CMK (cell line): ENCODE data around the gene PLEKHA6.
A peak's percentile ranks its signal among the peaks of the same experiment; 100 is the strongest.
"Not testable (repeated sequence)": the region's sequence is repeated elsewhere in the genome, so short reads cannot be mapped to it uniquely, and the experiment has no call there.

ENCODE experiments used
- DNase-seq: peaks from one replicate; pipeline ENCODE4 v3.0.0-alpha.2; 2010; ENCODE audit warnings: low read depth

PLEKHA6 gene

DNA sequence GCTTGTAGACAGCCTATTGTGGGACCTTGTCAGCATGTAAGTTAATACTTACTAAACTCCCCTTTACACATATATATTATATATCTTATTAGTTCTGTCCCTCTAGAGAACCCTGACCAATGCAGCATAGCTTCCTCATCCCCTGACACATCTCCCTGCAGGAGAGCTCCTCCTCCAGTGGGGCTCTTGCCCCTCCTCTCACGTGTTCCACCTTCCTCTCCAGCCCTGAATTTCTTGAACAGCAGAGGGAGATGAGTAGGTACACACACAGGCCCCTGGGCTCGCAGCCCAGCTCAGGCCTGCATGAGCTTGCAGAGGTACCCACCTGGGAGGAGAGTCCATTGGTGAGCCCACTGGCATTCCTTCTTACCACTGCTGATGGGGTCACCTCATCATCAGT is 118.7 kb downstream of the PLEKHA6 start:
- DNase-seq: no peak

DNA sequence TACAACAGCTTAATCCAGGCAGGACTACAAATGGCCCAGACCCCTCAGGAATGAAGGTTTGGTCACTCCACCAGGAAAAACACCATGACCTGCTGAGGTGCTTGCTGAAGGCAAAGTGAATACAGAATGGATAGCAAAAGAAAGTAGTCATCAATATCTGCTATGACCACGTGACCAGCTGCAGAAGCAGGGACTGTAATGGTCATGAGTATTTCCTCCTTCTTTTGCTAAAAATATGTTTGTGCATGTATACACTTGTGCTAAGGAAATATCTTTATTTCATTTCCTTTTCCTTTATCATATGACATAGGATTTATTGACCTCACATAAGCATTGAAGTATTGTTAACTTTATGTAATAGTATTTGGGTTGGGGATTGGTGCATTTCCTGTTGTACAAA is 119.5 kb downstream of the PLEKHA6 start:
- no peak for DNase-seq

DNA sequence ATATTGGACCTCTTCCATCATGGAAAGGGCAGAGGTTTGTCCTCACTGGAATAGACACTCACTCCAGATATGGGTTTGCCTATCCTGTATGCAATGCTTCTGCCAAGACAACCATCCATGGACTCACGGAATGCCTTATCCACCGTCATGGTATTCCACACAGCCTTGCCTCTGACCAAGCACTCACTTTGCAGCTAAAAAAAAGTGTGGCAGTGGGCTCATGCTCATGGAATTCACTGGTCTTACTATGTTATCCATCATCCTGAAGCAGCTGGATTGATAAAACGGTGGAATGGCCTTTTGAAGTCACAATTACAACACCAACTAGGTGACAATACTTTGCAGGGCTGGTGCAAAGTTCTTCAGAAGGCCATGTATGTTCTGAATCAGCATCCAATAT is 120.3 kb downstream of the PLEKHA6 start:
- not testable (repeated sequence) for DNase-seq

DNA sequence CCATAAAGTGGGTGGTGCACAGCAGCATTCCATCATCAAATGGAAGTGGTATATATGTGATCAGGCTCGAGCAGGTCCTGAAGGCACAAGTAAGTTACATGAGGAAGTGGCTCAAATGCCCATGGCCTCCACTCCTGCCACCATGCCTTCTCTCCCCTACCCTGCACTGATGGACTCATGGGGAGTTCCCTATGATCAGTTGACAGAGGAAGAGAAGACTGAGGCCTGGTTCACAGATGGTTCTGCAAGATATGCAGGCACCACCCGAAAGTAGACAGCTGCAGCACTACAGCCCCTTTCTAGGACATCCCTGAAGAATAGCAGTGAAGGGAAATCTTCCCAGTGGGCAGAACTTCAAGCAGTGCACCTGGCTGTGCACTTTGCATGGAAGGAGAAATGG is 121.2 kb downstream of the PLEKHA6 start:
- peak; percentile 52 for DNase-seq

DNA sequence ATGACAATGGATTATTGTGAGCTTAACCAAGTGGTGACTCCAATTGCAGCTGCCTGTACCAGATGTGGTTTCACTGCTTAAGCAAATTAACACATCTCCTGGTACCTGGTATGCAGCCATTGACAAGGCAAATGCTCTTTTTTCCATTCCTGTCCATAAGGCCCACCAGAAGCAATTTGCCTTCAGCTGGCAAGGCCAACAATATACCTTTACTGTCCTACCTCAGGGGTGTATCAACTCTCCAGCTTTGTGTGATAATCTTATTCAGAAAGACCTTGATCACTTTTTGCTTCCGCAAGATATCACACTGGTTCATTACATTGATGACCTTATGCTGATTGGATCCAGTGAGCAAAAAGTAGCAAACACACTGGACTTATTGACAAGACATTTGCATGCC is 122.2 kb downstream of the PLEKHA6 start:
- DNase-seq: not testable (repeated sequence)

DNA sequence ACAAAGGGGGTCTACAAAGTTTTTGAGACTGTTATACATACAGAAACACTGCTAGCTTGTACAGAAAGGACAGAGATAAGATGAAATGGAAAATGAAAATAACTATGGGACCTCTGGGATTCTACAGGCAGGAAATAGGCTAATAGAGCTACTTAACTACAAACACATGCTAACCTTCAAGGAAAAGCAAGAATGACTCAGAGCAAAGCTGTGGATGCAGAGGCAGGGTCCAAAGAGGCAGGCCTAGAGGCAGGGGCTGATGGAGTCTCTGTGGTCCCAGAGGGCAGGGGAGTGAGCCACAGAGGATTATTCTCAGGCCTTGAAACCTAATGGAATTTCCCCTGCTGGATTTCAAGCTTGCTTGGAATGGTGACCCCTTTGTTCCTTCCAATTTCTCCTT is 127.2 kb downstream of the PLEKHA6 start:
- no peak for DNase-seq

- no peak for DNase-seq
Measured at GRCh38 chr1:204230211-204230610, 129.5 kb downstream of the PLEKHA6 start.

GRCh38 chr1:204228896-204229295 is 130.8 kb downstream of the PLEKHA6 start:
- DNase-seq: no peak

GRCh38 chr1:204227996-204228785 is 131.5 kb downstream of the PLEKHA6 start:
- DNase-seq: no peak

GRCh38 chr1:204227351-204227750 is 132.4 kb downstream of the PLEKHA6 start:
- DNase-seq: peak; percentile 63

DNA sequence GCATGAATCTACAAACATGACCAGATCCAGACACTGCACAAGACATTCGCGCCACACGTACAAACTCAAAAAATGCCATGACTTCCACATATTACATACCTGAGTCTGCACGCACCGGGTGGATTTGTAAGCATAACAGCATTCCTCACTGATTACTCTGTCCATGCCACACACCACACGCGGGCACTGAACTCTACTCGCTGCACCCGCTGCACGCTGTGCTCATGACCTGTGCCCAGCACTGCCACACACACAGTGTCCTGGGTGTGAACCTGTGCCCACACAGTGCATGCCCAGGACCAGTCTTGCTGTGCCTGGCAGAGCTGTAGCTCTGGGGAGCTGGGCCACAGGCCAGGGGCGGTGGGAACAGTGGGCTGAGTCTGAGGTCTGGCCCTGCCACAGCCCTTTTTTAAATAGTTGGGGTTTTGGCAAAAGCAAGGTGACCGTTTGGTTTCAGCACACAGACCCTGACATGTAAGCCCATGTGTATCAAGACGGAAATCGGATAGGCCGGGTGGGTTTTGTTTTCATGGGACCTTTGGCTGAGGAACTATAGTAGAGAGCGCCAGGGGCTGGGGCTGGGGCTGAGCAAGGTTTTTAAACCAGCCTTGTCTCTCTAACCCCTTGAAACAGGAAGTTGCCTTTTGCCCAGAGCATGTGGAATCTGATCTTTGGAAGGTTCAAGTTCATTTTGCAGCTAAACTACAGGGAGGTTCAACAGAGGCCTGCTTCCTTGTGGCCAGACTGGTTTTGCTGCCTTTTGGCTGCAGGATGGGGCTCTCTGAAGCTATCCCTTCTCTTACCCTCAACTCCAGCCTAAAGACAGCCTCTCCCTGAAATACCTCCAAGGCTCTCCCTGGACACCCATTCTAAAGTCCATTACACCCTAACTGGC is 133.6 kb downstream of the PLEKHA6 start:
- DNase-seq: no peak

- DNase-seq: no peak
Measured at GRCh38 chr1:204224655-204225054, 135.1 kb downstream of the PLEKHA6 start.

DNA sequence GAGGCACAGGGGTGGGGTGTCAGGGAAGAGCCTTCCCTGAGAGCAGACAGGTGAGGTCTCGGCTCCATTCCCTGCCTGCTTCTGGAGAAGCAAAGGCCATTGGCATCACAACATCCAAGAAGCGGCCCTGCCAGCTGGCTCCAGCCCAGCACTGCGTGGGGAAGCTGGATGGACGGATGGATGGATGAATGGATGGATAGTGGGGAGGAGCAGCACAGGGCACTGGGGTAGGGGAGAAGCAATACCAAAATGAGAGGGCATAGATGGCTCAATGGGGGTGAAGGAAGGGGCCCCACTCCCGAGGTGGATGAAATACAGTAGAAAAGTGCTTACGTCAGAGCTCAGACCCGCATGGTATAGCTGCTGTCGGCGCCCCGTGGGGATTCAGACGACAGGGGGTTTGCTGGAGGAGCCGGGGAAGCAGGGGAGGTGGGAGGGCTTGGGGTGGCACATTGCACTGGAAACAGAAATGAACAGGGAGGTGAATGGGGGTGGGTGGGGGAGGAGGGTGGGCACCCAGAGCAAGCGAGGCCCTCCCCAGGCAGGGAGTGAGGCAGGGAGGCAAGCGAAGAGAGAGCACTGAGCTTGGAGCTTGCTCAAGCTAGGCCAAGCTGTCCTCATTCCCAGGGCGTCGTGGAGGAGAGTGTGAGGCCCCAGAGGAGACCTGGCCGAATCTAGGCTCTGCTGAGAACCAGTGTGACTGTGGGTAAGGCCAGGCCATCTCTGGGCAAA is 136.4 kb downstream of the PLEKHA6 start:
- DNase-seq: no peak

- no peak for DNase-seq
Measured at GRCh38 chr1:204222764-204223055, 137.0 kb downstream of the PLEKHA6 start.

- no peak for DNase-seq
Measured at GRCh38 chr1:204222006-204222763, 137.5 kb downstream of the PLEKHA6 start.

DNA sequence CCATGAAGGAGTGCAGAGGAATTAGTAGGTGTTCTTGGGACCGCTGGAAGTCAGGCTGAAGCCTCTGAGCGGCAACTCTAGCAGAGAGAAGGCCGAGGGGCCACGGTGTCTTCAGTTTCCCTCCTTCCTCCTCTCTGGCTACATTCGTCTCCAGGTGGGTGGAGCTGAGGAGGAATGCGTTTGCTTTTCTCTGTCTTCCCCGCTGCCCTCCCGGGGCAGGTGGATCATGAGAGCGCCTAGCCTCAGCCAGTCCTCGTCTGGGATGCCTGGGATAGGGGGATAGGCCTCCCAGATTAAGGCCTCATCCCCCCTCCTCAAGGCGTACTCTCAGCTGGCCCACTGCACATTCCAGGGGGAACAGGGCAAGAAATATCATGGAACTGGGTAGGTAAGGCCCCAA is 138.5 kb downstream of the PLEKHA6 start:
- no peak for DNase-seq

DNA sequence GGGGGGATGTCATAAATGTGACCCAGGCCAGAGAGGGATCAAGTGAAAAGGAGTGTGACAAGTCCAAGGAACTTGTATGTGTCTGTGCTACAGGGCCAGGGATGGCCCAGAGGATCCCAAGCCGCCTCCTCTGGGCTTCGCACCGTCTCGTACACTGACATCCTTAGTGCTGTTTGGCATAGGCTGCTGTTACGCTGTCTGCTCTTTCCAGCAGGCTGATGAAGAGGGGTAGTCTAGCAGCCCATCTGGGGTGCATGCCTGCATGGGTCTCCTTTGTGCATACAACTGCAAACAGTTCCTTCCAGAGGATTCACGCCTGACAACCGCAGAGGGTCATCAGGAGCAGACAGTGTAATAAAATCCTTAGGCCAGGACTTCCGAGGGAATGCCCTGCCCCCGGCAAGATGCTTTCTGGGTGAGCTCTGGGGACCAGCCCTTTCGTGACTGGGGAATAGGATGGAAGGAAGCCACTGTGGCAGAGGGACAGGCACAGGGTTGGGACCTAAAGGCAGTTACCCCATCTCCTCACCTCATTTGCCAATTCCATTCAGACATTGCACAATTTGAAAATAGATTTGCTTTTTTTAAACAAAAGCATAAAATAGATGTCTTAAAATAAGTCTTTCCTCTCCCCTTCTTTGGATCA is 139.6 kb downstream of the PLEKHA6 start:
- no peak for DNase-seq

DNA sequence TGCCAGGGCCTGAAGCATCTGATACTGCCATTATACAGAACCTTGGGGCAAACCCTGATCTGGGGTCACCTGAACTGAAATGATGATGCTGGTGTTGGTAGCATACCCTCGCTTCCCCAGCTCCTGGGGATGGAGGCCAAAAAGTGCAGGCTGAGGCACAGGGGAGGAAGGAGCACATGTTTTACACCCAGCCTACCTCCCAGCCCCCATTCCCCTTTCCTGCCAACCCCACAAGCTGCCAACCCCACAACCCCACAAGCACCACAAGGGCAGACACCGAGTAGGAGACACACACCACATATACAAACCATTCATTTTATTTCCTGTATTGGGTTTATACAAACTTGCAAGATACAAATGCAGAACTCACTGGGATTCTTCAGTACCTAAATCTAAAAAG is 141.2 kb downstream of the PLEKHA6 start:
- no peak for DNase-seq

GRCh38 chr1:204217648-204218000 is 142.1 kb downstream of the PLEKHA6 start:
- no peak for DNase-seq

DNA sequence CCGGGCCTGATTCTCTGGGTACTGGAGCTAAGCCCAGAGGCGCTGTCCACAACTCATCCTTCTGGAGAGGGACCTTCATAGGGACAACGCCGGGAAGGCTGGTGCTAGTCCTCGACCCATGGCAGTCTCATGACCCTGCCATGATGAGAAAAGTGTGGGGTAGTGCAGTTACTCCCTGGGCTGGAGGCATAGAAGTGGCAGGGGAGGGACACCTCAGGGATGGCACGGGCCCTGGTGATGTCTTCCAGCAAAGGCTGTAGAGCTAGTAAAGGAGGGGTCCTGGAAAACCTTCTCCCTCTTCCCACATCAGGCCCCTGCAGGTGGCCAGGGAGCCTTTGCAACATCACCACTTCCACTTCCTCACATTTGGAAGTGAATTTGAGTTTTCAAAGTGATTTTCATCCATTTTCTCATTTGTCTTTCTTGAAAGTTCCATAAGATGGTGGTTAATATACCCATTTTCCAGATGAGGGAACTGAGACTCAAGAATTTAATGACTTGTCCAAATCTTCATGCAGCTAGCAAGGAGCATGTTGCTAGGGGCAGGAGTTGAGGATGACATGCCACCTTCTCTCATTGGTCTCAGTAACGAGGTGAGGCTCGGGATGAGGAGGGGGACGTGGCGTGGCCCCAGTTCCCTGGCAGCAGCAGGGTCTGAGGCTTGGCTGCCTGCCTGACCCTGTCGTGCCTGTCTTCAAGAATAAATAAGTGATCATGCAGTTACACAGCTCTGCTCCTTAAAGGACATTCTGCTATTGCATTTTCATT is 142.7 kb downstream of the PLEKHA6 start:
- DNase-seq: no peak

GRCh38 chr1:204216236-204216635 is 143.5 kb downstream of the PLEKHA6 start:
- DNase-seq: no peak
